Ovary (tissue), 9 donors: Measurements from ENCODE around the gene ADAMTSL3. TPM values are rescaled to one million over a fixed set of nuclear protein-coding genes. Genes with fewer than 3 reads are reported as not detected.
"Not testable (repeated sequence)": the region's sequence is repeated elsewhere in the genome, so short reads cannot be mapped to it uniquely, and the experiment has no call there.

Experiments used
- DNase-seq, 5 donors: peaks; one replicate each; pipeline ENCODE4 v3.0.0-alpha.2; 2019 to 2020
- H3K27ac ChIP-seq, 2 donors: fragments of 200-600 bp; one replicate each; pipeline versions ENCODE4 v1.5.1 to v1.8.0; 2019 to 2022
- H3K27me3 ChIP-seq: fragments of 200-600 bp; one replicate; pipeline ENCODE4 v1.8.0; 2022
- H3K36me3 ChIP-seq: fragments of 200-600 bp; sonication (generic); one replicate; pipeline ENCODE4 v1.5.1; 2019
- H3K4me1 ChIP-seq: one replicate; pipeline ENCODE4 v1.8.1; 2013; ENCODE audit warnings: mild to moderate bottlenecking, moderate library complexity; ENCODE audit not compliant: insufficient read depth
- H3K4me3 ChIP-seq: fragments of 200-600 bp; sonication (generic); one replicate; pipeline ENCODE4 v1.5.1; 2017
- H3K9me3 ChIP-seq, 2 donors: fragments of 200-600 bp in 1 of 2; sonication (generic) in 1 of 2; one replicate each; pipeline versions ENCODE4 v1.5.1 to v1.8.1; 2013 to 2019; ENCODE audit warnings: mild to moderate bottlenecking in 1 of 2, moderate library complexity in 1 of 2
- CTCF ChIP-seq, 3 donors: fragments of 450-650 bp in 2 of 3; fragments of 200-600 bp in 1 of 3; IDR thresholded peaks; one replicate each; pipeline versions ENCODE4 v1.5.1 to v1.8.0; 2016 to 2022; ENCODE audit warnings: antibody characterized with exemption in 3 of 3, mild to moderate bottlenecking in 1 of 3
- EP300 ChIP-seq: sonication (generic); formaldehyde crosslinking; IDR thresholded peaks from one replicate; pipeline ENCODE4 v1.6.1; 2017; ENCODE audit warnings: antibody characterized with exemption
- POLR2A ChIP-seq: fragments of 450-650 bp; IDR thresholded peaks from one replicate; pipeline ENCODE4 v1.6.1; 2017; ENCODE audit warnings: antibody characterized with exemption, mild to moderate bottlenecking, moderate library complexity
- WGBS, 3 donors: extraction: QIAGEN DNeasy Blood & Tissue Kit in 1 of 3; methylation state at CpG; one replicate each; pipeline versions ENCODE4 v1.1.5 to v1.1.7; 2013 to 2017; 5-methylcytosine and 5-hydroxymethylcytosine counted together
- intact Hi-C, 4 donors: fragments of 100-400 bp; cut with DNase I; formaldehyde crosslinking; loops; one replicate each; pipeline versions ENCODE4 v1.11.0 to v1.15.1; 2022 to 2023
- polyA plus RNA-seq, 2 donors: library from polyadenylated mRNA; stranded (reverse); fragments of 200-250 nt in 1 of 2; fragments of 350-450 nt in 1 of 2; fragmentation: Illumina TruSeq in 1 of 2; extraction: RNeasy Lipid Tissue Mini Kit (QIAGEN cat#74804) in 1 of 2; gene quantifications; one replicate each; pipeline ENCODE4 v1.2.3, GENCODE V29; 2013 to 2014
- total RNA-seq, 7 donors: library from RNA; depleted of rRNA in 2 of 7; stranded (reverse); fragments of >200 nt in 2 of 7; fragmentation: NEBNext Ultra II Directional in 3 of 7; extraction: Animal tissue kit (Norgen Biotek cat#: 25700) in 3 of 7; gene quantifications; one replicate each; pipeline versions ENCODE4 v1.1.0 to v1.2.4, GENCODE V29; 2016 to 2023
- donor health status: DM: no; HTN: no; CAD: no; lungs with moderate emphysema.
- donor health status: DM: no; HTN: no; CAD: no.
- donor health status: Bipolar disorder and iron deficiency.
- donor health status: DM: yes; HTN: yes; CAD: no.
- donor health status: DM: no; HTN: no; CAD: no.
- donor health status: DM: yes; HTN: yes; CAD: no.

ADAMTSL3 gene
- total and polyA plus RNA-seq, 9 donors, result 0.96 to 9.0 (median 3.7) TPM

- H3K4me3 ChIP-seq, result no peak overlapping the region
- no peak for DNase-seq
- intact Hi-C loops, result no loop called here
- no peaks in the 10 kb centered on the region for H3K36me3 ChIP-seq
- no peaks in the 10 kb centered on the region for H3K27me3 ChIP-seq
- no peaks in the 10 kb centered on the region for H3K9me3 ChIP-seq
- TF ChIP-seq CTCF (IDR thresholded peaks at IDR 0.05) (no peak), POLR2A (no peak), EP300 (no peak)
- H3K27ac ChIP-seq, result no peak overlapping the region
- H3K4me1 ChIP-seq, result peaks cover 5% of the 10 kb centered on the region
These were observed 43.8 kb downstream of the ADAMTSL3 start for GRCh38 chr15:83697716-83698115.

DNA sequence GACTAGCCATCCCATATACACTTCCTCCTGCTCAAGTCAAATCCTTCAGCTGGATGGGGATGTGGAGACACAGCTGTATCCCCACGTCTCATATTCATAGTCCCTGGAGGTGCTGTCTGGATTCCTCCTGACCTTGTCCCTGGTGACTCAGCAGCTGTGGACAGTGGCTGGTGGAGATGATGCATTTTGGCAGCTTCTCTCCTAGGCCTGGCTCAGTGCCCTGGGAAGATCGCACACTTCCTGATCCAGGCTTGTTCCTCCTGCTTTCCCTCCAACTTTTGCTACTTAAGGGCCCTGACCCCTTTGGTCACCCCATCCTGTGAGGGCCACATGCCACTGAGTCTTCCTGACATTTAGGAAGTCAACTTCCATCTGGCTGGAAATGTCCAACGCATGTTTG is 44.4 kb downstream of the ADAMTSL3 start:
- WGBS, 3 donors, result 43 to 53% (median 50%) methylated on average over 3 of the region's 3 CpGs
- intact Hi-C loops, result no loop called here
- TF ChIP-seq CTCF (IDR thresholded peaks at IDR 0.05), result no peak
- TF ChIP-seq EP300, result no peak
- TF ChIP-seq POLR2A, result no peak
- no peaks in the 10 kb centered on the region for H3K9me3 ChIP-seq
- no peak overlapping the region for H3K27ac ChIP-seq
- peak in 3 of 5 donors; percentile 25 to 61 (median 36) for DNase-seq
- no peak overlapping the region for H3K4me3 ChIP-seq
- no peaks in the 10 kb centered on the region for H3K27me3 ChIP-seq
- peaks cover 2% of the 10 kb centered on the region for H3K4me1 ChIP-seq
- H3K36me3 ChIP-seq, result no peaks in the 10 kb centered on the region

DNA sequence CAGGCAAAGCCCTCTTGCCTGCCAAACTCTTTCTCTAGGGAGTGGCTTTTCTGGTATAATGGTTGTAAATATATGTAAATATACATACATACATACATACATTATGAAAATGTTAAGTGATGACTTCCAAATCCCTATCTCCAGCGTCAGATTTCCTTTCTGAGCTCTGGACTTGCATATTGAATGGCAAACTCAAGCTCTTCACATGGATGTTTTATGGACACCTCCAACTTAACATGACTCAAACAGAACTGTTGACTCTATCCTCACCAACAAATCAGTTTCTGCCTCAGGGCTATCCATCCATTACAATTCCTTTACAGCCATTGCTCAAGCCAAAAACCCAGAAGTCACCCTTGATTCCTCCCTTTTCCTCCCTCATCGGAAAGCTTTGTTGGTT is 45.1 kb downstream of the ADAMTSL3 start:
- intact Hi-C loops, result no loop called here
- H3K4me3 ChIP-seq, result no peak overlapping the region
- TF ChIP-seq POLR2A (no peak), EP300 (no peak), CTCF (IDR thresholded peaks at IDR 0.05) (no peak)
- peaks cover 1% of the 10 kb centered on the region for H3K4me1 ChIP-seq
- no peaks in the 10 kb centered on the region for H3K9me3 ChIP-seq
- H3K27ac ChIP-seq, result no peak overlapping the region
- 39 to 90% (median 56%) methylated on average over 2 of the region's 2 CpGs for WGBS, 3 donors
- H3K27me3 ChIP-seq, result no peaks in the 10 kb centered on the region
- H3K36me3 ChIP-seq, result no peaks in the 10 kb centered on the region
- no peak for DNase-seq

- Histone ChIP-seq H3K4me1 (peaks cover 1% of the 10 kb centered on the region), H3K27me3 (no peaks in the 10 kb centered on the region), H3K36me3 (no peaks in the 10 kb centered on the region), H3K9me3 (no peaks in the 10 kb centered on the region), H3K27ac (no peak overlapping the region), H3K4me3 (no peak overlapping the region)
- DNase-seq, result no peak
- 93 to 94% (median 93%) methylated on average over 3 of the region's 3 CpGs for WGBS, 3 donors
- TF ChIP-seq EP300 (no peak), POLR2A (no peak), CTCF (IDR thresholded peaks at IDR 0.05) (no peak)
- intact Hi-C loops, result no loop called here
These were observed 46.2 kb downstream of the ADAMTSL3 start for GRCh38 chr15:83700082-83700481.

- intact Hi-C loops, H3K4me1 ChIP-seq, DNase-seq, H3K9me3 ChIP-seq, H3K27ac ChIP-seq, H3K4me3 ChIP-seq, H3K27me3 ChIP-seq, H3K36me3 ChIP-seq: not testable (repeated sequence)
- WGBS, 3 donors, result 96 to 97% (median 97%) methylated on average over 2 of the region's 2 CpGs
These were observed 48.4 kb downstream of the ADAMTSL3 start for GRCh38 chr15:83702314-83702713.
